SJCRH30 (cell line): ENCODE measurements around the gene YAP1. TPM values are rescaled to one million over a fixed set of nuclear protein-coding genes. Genes with fewer than 3 reads are reported as not detected.

Experiments used
- DNase-seq, 2 experiments: peaks; one replicate each; pipeline ENCODE4 v3.0.0-alpha.2; 2015 to 2020
- H3K27ac ChIP-seq: fragments of 250-450 bp; sonication (Bioruptor Pico); 2 replicates; pipeline ENCODE4 v1.5.1; 2020; ENCODE audit warnings: mild to moderate bottlenecking, moderate library complexity
- H3K27me3 ChIP-seq: fragments of 250-450 bp; sonication (Bioruptor Pico); 2 replicates; pipeline ENCODE4 v1.5.1; 2020; ENCODE audit warnings: mild to moderate bottlenecking, moderate library complexity
- H3K36me3 ChIP-seq: fragments of 250-450 bp; sonication (Bioruptor Pico); 2 replicates; pipeline ENCODE4 v1.5.1; 2020; ENCODE audit warnings: mild to moderate bottlenecking, moderate library complexity
- H3K4me1 ChIP-seq: fragments of 250-450 bp; sonication (Bioruptor Pico); 2 replicates; pipeline ENCODE4 v1.5.1; 2020; ENCODE audit warnings: mild to moderate bottlenecking, moderate library complexity
- H3K4me3 ChIP-seq: fragments of 250-450 bp; sonication (Bioruptor Pico); 2 replicates; pipeline ENCODE4 v1.5.1; 2020; ENCODE audit warnings: mild to moderate bottlenecking, moderate library complexity
- H3K9me3 ChIP-seq: fragments of 250-450 bp; sonication (Bioruptor Pico); replicated peaks from 2 replicates; pipeline ENCODE4 v1.5.1; 2020; ENCODE audit warnings: mild to moderate bottlenecking, moderate library complexity
- total RNA-seq: library from RNA; depleted of rRNA; stranded (reverse); fragments of >200 nt; shearing (Covaris generic); gene quantifications from 2 replicates; pipeline ENCODE4 v1.2.3, GENCODE V29; 2014; rRNA removed

Gene YAP1
- 37.5 and 42.7 TPM in 2 replicates for total RNA-seq

DNA sequence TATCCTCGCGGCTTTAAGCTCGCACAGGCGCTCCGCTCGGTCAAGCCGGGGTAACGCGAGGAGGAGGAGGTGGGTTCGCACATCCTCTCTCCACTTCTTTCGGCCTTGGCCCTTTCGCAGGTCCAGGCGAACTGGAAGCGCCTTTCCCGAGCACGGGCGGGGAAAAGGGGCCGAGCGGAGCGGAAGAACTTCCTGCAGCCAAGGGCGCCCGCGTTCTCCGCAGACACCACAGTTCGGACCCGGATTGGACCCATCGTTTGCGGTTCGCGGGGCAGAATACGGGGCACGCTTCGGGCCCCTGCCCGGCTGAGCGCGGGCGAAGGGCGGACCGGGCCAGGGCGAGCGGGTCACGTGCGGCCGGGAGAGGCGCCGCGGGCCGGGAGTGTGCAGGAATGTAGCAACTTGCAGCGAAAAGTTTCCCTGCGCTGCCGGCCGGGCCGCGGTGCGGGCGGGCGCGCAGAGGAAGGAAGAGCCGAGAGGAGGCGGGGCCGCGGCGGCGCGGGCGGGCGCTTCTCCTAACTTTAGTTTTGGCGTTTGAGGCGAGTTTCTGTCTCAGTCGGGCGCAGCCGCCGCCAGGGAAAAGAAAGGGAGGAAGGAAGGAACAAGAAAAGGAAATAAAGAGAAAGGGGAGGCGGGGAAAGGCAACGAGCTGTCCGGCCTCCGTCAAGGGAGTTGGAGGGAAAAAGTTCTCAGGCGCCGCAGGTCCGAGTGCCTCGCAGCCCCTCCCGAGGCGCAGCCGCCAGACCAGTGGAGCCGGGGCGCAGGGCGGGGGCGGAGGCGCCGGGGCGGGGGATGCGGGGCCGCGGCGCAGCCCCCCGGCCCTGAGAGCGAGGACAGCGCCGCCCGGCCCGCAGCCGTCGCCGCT, at the start of gene YAP1:
Gene YAP1 (plus strand): TSS at position 552 of the 865 bp plus-strand sequence. CDS start 402 bp downstream, outside the sequence.
- DNase-seq = peak; percentile 82 to 83

DNA sequence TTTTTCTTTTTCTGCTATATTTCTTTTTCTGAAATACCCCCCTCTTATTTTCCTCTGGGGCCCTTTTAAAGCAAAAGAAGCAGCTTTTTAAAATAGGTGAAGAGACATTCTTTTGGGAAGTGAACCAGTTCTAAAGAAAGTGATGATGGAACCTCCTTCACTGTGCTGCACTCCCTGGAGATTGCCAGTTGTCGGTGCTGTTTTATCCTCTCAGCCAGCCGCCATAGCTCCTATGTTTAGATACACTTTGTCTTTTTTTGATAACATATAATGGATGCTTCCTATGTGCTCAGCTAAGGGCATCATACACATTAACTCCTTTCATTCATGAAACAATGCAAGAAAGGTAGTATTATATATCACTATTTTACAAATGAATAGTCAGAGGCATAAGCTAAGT, 49.0 kb upstream of the YAP1 start:
- Histone ChIP-seq H3K27ac (no peak overlapping the region), H3K27me3 (no peaks in the 10 kb centered on the region), H3K4me3 (no peak overlapping the region), H3K4me1 (no peaks in the 10 kb centered on the region), H3K36me3 (no peaks in the 10 kb centered on the region), H3K9me3 (no peaks in the 10 kb centered on the region)
- no peak for DNase-seq

More for the DNA sequence above, at the start of gene YAP1:
- peaks cover 3% of the 10 kb centered on the region for H3K4me1 ChIP-seq
- peak within 1 kb of the TSS; percentile 92 for H3K27ac ChIP-seq
- peak within 1 kb of the TSS; percentile 76 for H3K4me3 ChIP-seq
- H3K36me3 ChIP-seq = peaks cover 9% of the 10 kb centered on the region
- no peaks in the 10 kb centered on the region for H3K27me3 ChIP-seq
- no peaks in the 10 kb centered on the region for H3K9me3 ChIP-seq

DNA sequence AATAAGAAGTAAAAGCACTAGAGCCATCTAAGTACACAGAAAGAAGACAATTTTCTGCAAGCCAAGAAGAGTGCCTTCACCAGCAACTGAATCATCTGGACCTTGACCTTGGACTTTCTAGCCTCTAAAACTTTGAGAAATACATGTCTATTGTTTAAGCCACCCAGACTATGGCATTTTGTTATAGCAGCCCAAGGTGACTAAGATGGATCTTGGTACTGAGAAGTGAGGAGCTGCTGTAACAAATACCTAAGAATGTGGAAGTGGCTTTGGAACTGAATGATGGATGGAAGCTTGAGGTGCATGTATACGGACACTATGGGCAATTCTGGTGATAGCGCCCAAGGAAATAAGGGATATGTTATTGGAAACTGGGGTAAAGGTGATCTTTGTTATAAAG, 48.1 kb upstream of the YAP1 start:
- H3K27ac ChIP-seq = no peak overlapping the region
- H3K9me3 ChIP-seq = no peaks in the 10 kb centered on the region
- H3K27me3 ChIP-seq = no peaks in the 10 kb centered on the region
- H3K4me1 ChIP-seq = no peaks in the 10 kb centered on the region
- no peaks in the 10 kb centered on the region for H3K36me3 ChIP-seq
- no peak for DNase-seq
- H3K4me3 ChIP-seq = no peak overlapping the region

DNA sequence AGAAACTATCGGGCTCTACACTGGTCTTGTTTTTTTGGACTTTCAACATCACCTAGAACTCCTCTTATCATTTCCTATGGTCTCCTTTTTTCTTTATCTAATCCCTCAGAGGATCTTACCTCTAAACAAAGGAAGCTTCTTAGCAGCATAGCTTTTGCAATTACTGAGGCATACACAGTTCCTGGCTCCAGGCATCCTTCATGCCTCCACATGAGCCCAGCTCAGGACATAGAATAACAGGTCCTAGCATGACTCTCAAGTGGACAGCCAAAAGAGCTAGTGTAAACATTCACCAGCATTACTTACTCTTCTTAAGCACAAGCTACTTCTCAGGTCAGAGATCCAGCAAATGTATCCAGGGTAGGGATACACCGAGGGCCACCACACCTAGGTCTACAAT, 45.9 kb upstream of the YAP1 start:
- Histone ChIP-seq H3K27me3 (no peaks in the 10 kb centered on the region), H3K9me3 (no peaks in the 10 kb centered on the region), H3K36me3 (no peaks in the 10 kb centered on the region), H3K4me3 (no peak overlapping the region), H3K4me1 (no peaks in the 10 kb centered on the region), H3K27ac (no peak overlapping the region)
- no peak for DNase-seq

DNA sequence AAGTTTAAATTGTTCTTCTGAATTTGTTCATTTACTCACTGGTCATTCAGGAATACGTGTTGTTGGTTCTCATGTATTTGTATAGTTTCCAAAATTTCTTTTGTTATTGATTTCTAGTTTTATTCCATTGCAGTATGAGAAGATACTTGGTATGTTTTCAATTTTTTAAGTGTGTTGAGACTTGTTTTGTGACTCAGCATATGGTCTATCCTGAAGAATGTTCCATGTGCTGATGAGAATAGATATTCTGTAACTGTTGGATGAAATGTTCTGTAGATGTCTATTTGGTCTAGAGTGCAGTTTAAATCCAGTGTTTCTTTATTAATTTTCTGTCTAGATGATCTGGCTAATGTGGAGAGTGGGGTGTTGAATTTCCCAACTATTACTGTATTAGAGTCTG, 39.5 kb upstream of the YAP1 start:
- DNase-seq = no peak
- H3K4me1 ChIP-seq = no peaks in the 10 kb centered on the region
- H3K9me3 ChIP-seq = no peaks in the 10 kb centered on the region
- no peaks in the 10 kb centered on the region for H3K36me3 ChIP-seq
- H3K27ac ChIP-seq = no peak overlapping the region
- no peaks in the 10 kb centered on the region for H3K27me3 ChIP-seq
- no peak overlapping the region for H3K4me3 ChIP-seq

DNA sequence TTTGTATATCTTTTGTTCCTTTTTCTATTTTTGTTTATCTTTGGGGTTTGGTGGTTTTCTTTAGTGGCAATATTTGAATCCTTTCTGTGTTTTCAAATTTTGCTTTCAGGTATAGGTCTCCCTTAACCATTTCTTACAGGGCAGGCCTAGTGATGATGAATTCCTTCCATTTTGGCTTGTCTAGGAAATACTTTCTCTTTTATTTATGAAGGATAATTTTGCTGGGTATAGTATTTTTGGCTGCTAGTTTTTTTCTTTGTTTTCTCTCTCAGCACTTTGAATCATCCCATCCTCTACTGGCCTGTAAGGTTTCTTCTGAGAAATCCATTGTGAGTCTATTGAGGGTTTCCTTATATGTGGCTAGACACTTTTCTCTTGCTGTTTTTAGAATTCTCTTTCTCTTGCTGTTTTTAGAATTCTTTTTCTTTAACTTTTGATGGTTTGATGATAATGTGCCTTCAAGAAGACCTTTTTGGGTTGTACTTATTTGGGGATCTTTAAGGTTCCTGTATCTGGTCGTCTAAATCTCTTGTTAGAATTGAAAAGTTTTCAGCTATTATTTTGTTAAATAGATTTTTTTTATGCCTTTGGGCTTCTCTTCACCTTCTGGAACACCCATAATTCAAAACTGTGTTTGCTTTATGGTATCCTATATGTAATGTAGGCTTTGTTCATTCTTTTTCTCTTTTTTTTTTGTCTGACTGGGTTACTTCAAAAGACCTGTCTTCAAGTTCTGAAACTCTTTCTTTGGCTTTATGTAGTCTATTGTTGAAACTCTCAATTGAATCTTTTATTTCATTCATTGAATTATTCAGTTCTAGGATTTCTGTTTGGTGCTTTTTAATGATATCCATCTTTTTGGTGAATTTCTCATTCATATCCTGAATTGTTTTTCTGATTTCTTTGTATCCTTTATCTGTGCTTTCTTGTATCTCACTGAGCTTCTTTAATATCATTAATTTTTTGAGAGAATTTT, 38.5 kb upstream of the YAP1 start:
- H3K36me3 ChIP-seq = no peaks in the 10 kb centered on the region

DNA sequence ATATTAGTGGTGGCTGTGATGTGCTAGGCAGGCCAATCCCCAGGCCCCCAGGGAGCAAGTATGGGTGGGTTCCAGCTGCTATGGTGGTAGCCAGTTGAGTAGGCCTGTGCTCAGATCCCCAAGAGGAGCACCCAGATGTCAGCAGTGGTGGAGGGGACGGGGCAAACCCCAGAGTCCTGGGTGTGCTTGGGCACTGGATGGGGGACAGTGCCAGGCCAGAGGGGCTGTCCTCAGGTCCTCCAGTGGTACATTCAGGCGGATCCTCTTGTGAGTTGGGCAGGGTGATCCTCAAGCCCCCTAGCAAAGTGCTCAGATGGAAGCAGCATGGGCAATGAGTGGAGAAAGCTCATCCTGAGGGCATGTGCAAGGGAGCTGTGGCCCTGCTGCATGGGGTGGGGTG, 37.0 kb upstream of the YAP1 start:
- no peaks in the 10 kb centered on the region for H3K4me1 ChIP-seq
- no peaks in the 10 kb centered on the region for H3K9me3 ChIP-seq
- H3K36me3 ChIP-seq = no peaks in the 10 kb centered on the region
- DNase-seq = no peak
- H3K27ac ChIP-seq = no peak overlapping the region
- no peak overlapping the region for H3K4me3 ChIP-seq
- no peaks in the 10 kb centered on the region for H3K27me3 ChIP-seq

More for the DNA sequence above, 38.5 kb upstream of the YAP1 start:
- Histone ChIP-seq H3K9me3 (no peaks in the 10 kb centered on the region), H3K27me3 (no peaks in the 10 kb centered on the region), H3K4me3 (no peak overlapping the region), H3K27ac (no peak overlapping the region), H3K4me1 (no peaks in the 10 kb centered on the region)
- DNase-seq = no peak

DNA sequence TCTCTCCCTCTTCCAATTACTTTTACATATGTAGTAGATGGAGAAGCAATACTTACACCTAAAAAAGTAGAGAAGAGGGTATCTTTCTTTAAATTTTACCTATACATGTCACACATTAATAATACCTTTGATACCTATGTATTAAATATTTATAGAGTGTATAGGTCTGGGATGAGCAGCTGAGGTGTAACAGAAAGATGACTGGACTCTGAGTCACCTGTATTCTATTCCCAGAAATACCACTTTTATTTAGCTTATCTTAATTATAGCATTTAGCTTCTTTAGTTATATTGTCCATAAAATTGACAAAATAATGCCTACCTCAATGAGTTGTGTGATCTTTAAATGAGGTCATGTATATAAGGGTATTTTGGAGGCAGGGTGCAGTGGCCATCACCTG, 30.6 kb upstream of the YAP1 start:
- DNase-seq = no peak
- no peak overlapping the region for H3K4me3 ChIP-seq
- H3K9me3 ChIP-seq = no peaks in the 10 kb centered on the region
- no peaks in the 10 kb centered on the region for H3K36me3 ChIP-seq
- H3K4me1 ChIP-seq = no peaks in the 10 kb centered on the region
- H3K27ac ChIP-seq = no peak overlapping the region
- H3K27me3 ChIP-seq = no peaks in the 10 kb centered on the region

DNA sequence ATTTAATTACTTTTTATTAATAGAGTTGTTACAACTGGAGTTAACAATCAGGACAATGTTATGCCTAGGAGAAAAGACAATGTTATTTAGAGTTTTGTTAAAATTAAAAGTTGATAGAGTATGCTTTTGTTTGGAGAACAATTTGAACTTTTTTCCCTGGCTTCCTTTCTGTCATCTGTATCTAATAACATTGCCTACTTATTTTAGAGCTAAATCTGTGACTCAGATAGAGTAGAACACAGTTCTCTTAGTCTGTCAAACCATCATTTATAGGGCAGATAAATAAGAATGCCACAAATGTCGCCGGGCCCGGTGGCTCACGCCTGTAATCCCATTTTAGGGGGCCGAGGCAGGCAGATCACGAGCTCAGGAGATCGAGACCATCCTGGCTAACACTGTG, 28.9 kb upstream of the YAP1 start:
- no peaks in the 10 kb centered on the region for H3K36me3 ChIP-seq
- no peak for DNase-seq
- H3K27ac ChIP-seq = no peak overlapping the region
- H3K9me3 ChIP-seq = no peaks in the 10 kb centered on the region
- H3K27me3 ChIP-seq = no peaks in the 10 kb centered on the region
- no peak overlapping the region for H3K4me3 ChIP-seq
- no peaks in the 10 kb centered on the region for H3K4me1 ChIP-seq

DNA sequence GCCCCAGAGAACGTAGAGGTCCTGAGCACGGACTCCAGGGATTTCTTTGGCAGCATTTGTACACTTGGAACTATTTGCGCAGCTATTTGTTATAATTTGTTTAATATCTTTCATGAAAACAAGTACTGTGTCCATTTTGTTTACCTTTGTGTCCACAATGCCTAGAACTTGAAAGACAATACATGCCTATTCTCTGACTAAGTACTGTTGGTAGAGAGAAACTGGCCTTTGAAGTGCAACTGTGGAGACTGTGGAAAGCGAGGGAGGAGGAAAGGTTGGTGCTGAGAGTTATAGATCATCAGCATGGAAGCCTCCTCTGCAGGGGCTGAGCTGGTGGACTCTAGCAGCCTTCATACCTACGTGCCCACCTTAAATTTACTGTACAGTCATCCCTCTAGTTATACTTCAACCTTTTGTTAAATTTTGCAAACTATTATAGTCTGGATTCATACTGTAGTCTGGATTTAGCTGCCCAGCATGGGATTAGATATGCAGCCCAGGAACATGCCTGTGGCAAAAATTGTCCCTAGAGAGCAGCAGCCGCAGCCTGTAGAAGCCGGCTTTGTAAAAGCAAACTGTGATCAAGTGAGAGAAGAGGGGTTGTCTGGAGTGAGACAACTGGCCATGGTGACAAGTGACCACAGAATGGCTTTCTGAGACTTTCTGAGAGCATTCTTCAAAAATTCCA, 24.2 kb upstream of the YAP1 start:
- H3K9me3 ChIP-seq = no peaks in the 10 kb centered on the region
- DNase-seq = no peak
- H3K4me3 ChIP-seq = no peak overlapping the region
- no peaks in the 10 kb centered on the region for H3K4me1 ChIP-seq
- H3K27me3 ChIP-seq = no peaks in the 10 kb centered on the region
- no peaks in the 10 kb centered on the region for H3K36me3 ChIP-seq
- H3K27ac ChIP-seq = no peak overlapping the region

DNA sequence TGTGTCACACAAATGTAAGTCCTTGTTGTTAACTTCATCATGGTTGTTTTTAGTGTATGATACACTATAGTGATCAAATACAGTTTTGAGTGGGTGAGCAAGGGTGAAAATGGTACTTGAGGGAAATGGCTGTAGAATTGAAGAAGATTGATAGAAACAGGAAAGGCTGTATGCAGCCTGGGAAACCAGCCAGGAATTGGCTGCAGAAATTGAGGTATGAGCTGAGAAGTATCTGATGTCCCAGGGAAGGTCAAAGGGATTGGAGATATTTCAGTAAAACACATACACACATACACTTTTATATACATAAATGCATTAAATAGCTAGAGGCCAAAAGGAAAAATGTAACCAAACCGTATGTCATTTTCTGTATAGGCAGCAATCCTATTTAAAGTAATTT, 13.1 kb upstream of the YAP1 start:
- DNase-seq = no peak
- H3K4me3 ChIP-seq = no peak overlapping the region
- no peaks in the 10 kb centered on the region for H3K27me3 ChIP-seq
- no peaks in the 10 kb centered on the region for H3K4me1 ChIP-seq
- no peak overlapping the region for H3K27ac ChIP-seq
- H3K9me3 ChIP-seq = no peaks in the 10 kb centered on the region
- H3K36me3 ChIP-seq = no peaks in the 10 kb centered on the region

DNA sequence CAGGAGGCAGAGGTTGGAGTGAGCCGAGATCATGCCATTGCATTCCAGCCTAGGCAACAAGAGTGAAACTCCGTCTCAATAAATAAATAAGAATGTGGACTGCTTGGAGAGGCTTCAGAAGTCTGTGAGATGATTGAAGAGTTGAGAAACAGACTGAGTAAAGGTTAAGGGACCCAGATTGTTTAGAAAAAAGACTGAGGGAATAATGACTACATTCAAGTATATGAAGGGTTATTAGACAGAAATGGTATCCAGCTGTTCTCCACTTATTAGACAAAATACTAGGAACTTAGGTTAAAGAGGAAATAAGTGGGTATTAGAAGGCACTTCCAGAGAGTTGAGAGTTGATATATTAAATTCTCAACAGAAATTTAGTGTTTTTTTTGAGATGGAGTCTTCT, 10.5 kb upstream of the YAP1 start:
- Histone ChIP-seq H3K36me3 (no peaks in the 10 kb centered on the region), H3K4me1 (no peaks in the 10 kb centered on the region)
- no peak for DNase-seq

DNA sequence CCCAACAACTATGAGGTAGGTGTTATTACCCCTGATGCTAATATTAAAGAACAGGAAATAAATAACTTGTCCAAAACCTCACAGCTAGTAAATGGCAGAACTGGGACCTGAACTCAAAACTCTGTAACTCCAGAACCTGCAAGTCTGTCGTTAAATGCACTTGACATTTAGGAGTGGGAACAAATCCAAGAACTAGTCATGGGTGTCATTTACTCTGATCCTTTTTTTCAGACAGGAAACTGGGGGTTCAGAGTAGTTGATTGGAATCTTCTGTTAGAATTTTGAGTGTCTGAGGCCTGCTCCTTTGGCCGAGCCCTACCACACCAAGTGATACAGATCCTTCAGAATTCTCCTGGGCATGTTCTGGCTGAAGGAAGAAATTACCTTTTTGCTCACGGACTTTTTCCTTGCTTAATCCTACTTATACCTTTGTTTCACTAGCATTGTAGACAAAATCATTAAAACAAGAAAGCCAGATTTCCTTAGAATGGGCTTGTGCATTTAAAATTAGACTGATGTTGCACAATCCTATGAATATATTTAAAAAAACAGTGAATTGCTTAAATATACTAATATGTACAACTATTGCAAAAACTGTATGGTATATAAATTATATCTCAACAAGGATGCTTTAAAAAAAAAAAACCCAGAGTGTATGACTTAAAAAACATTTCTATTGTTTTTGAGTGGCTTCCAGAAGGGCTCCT, 1.4 kb upstream of the YAP1 start:
- Histone ChIP-seq H3K4me3 (no peak overlapping the region), H3K27ac (no peak overlapping the region), H3K36me3 (no peaks in the 10 kb centered on the region), H3K4me1 (peaks cover 3% of the 10 kb centered on the region), H3K9me3 (no peaks in the 10 kb centered on the region), H3K27me3 (no peaks in the 10 kb centered on the region)
- DNase-seq = no peak

More for the DNA sequence above, 10.5 kb upstream of the YAP1 start:
- Histone ChIP-seq H3K4me3 (no peak overlapping the region), H3K9me3 (no peaks in the 10 kb centered on the region), H3K27me3 (no peaks in the 10 kb centered on the region), H3K27ac (no peak overlapping the region)

DNA sequence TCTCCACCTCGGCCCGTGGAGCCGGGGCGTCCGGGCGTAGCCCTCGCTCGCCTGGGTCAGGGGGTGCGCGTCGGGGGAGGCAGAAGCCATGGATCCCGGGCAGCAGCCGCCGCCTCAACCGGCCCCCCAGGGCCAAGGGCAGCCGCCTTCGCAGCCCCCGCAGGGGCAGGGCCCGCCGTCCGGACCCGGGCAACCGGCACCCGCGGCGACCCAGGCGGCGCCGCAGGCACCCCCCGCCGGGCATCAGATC, 439 bp downstream of the YAP1 start:
- Histone ChIP-seq H3K9me3 (no peaks in the 10 kb centered on the region), H3K4me1 (peaks cover 3% of the 10 kb centered on the region), H3K36me3 (peaks cover 9% of the 10 kb centered on the region), H3K27ac (peak overlapping the region; percentile 92), H3K4me3 (peak overlapping the region; percentile 76), H3K27me3 (no peaks in the 10 kb centered on the region)
- no peak for DNase-seq
